GM19035 (cell line): ENCODE data around the gene BTN2A1.
"Not testable (repeated sequence)": the region's sequence is repeated elsewhere in the genome, so short reads cannot be mapped to it uniquely, and the experiment has no call there.

Experiments
- ATAC-seq: cut with Tn5 transposase; IDR thresholded peaks from one replicate; pipeline ENCODE4 v1.9.1; 2021; ENCODE audit not compliant: unreplicated experiment

BTN2A1 gene

GRCh38 chr6:26432627-26433201, 25.0 kb upstream of the BTN2A1 start:
- no peak for ATAC-seq

- ATAC-seq: not testable (repeated sequence)
Measured at GRCh38 chr6:26433680-26434079, 24.1 kb upstream of the BTN2A1 start.

GRCh38 chr6:26436018-26436417, 21.7 kb upstream of the BTN2A1 start:
- no peak for ATAC-seq

- ATAC-seq: no peak
Measured at GRCh38 chr6:26437550-26437949, 20.2 kb upstream of the BTN2A1 start.

- no peak for ATAC-seq
Measured at GRCh38 chr6:26438000-26438399, 19.8 kb upstream of the BTN2A1 start.

GRCh38 chr6:26439151-26440125, 18.3 kb upstream of the BTN2A1 start:
- no peak for ATAC-seq

- no peak for ATAC-seq
Measured at GRCh38 chr6:26440977-26441358, 16.8 kb upstream of the BTN2A1 start.

GRCh38 chr6:26441977-26442376, 15.8 kb upstream of the BTN2A1 start:
- ATAC-seq: no peak

GRCh38 chr6:26445934-26446667, 11.7 kb upstream of the BTN2A1 start:
- ATAC-seq: peak; percentile 85

- ATAC-seq: no peak
Measured at GRCh38 chr6:26447257-26447656, 10.5 kb upstream of the BTN2A1 start.

GRCh38 chr6:26450240-26450639, 7.5 kb upstream of the BTN2A1 start:
- no peak for ATAC-seq

GRCh38 chr6:26452631-26453235, 5.0 kb upstream of the BTN2A1 start:
- ATAC-seq: no peak

- ATAC-seq: no peak
Measured at GRCh38 chr6:26454631-26455030, 3.1 kb upstream of the BTN2A1 start.

- ATAC-seq: no peak
Measured at GRCh38 chr6:26455357-26455970, 2.3 kb upstream of the BTN2A1 start.

- ATAC-seq: peak; percentile 35
Measured at GRCh38 chr6:26457264-26457805, 420 bp upstream of the BTN2A1 start.

GRCh38 chr6:26459023-26459810, 1.5 kb downstream of the BTN2A1 start:
- ATAC-seq: no peak

- ATAC-seq: not testable (repeated sequence)
Measured at GRCh38 chr6:26461353-26461752, 3.6 kb downstream of the BTN2A1 start.

- no peak for ATAC-seq
Measured at GRCh38 chr6:26464014-26464413, 6.3 kb downstream of the BTN2A1 start.

- ATAC-seq: no peak
Measured at GRCh38 chr6:26464416-26465131, 6.8 kb downstream of the BTN2A1 start.
